BJ (cell line): ENCODE results near the gene GSTO2. TPM values are rescaled to one million over a fixed set of nuclear protein-coding genes. Genes with fewer than 3 reads are reported as not detected.

Source experiments
- CTCF ChIA-PET: fragments of 350-600 bp; formaldehyde crosslinking; extraction: SDS; loops from one replicate; lab custom pipeline; 2021; ENCODE audit warnings: antibody characterized with exemption, inconsistent platforms; lab: Yijun Ruan, JAX
- POLR2A ChIA-PET: fragments of 300-600 bp; sonication (Branson Sonifier 250); formaldehyde crosslinking; extraction: SDS; loops from one replicate; lab custom pipeline; 2021; ENCODE audit warnings: antibody characterized with exemption; lab: Charles Lee
- DNase-seq: peaks from one replicate; pipeline ENCODE4 v3.0.0-alpha.2; 2011; ENCODE audit warnings: low read depth
- H3K27me3 ChIP-seq: 2 replicates; pipeline ENCODE4 v1.6.0; 2011; ENCODE audit warnings: low read length; ENCODE audit not compliant: control insufficient read depth, insufficient read depth
- H3K36me3 ChIP-seq: 2 replicates; pipeline ENCODE4 v1.5.1; 2011; ENCODE audit warnings: low read length; ENCODE audit not compliant: control insufficient read depth, insufficient read depth
- H3K4me3 ChIP-seq: 2 replicates; pipeline ENCODE4 v1.5.1; 2011; ENCODE audit warnings: low read depth, mild to moderate bottlenecking, control low read depth, low read length
- polyA plus RNA-seq: library from polyadenylated mRNA; depleted of rRNA; stranded (reverse); fragments of >200 nt; gene quantifications from 2 replicates; pipeline ENCODE4 v1.2.3, GENCODE V29; 2011
- TF ChIP-seq, protein P1 (sequence below): IDR thresholded peaks from 2 replicates; pipeline ENCODE4 v1.5.1; 2011; ENCODE audit warnings: low read depth, mild to moderate bottlenecking, control low read depth, inconsistent platforms, low read length, moderate library complexity; ENCODE audit not compliant: insufficient read depth

GSTO2 gene
- polyA plus RNA-seq, 1 experiment = 4.9 TPM

DNA sequence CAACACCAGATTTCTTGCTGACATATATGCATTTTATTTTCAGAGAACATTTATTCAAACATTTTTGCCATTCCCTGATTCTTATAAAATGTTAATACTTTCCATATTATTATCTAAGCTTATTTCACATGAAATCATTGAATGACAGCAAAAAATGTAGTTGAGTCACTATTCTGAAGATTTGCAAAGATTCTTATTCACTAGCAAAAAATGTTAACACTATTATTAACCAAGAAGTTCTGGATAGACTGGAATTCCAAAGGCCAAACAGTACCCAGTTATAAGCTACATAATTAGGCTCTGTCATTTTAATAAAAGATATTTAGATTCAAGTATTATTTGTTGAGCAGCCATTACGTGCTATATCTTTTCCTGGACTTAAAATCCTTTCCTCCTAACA, 4.3 kb downstream of the GSTO2 start:
- Histone ChIP-seq H3K4me3 (no peak overlapping the region), H3K36me3 (no peaks in the 10 kb centered on the region), H3K27me3 (no peaks in the 10 kb centered on the region)
- TF ChIP-seq, protein P1, sequence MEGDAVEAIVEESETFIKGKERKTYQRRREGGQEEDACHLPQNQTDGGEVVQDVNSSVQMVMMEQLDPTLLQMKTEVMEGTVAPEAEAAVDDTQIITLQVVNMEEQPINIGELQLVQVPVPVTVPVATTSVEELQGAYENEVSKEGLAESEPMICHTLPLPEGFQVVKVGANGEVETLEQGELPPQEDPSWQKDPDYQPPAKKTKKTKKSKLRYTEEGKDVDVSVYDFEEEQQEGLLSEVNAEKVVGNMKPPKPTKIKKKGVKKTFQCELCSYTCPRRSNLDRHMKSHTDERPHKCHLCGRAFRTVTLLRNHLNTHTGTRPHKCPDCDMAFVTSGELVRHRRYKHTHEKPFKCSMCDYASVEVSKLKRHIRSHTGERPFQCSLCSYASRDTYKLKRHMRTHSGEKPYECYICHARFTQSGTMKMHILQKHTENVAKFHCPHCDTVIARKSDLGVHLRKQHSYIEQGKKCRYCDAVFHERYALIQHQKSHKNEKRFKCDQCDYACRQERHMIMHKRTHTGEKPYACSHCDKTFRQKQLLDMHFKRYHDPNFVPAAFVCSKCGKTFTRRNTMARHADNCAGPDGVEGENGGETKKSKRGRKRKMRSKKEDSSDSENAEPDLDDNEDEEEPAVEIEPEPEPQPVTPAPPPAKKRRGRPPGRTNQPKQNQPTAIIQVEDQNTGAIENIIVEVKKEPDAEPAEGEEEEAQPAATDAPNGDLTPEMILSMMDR = no peak
- ChIA-PET CTCF (interaction anchor here (0.8 to 9.2 kb wide), 12 partner anchors 10 to 80 kb away, joined by 3 to 154 read pairs (median 13); partner anchors contain the start of genes CFAP58 and GSTO1), POLR2A (no interaction called here)
- DNase-seq = no peak

DNA sequence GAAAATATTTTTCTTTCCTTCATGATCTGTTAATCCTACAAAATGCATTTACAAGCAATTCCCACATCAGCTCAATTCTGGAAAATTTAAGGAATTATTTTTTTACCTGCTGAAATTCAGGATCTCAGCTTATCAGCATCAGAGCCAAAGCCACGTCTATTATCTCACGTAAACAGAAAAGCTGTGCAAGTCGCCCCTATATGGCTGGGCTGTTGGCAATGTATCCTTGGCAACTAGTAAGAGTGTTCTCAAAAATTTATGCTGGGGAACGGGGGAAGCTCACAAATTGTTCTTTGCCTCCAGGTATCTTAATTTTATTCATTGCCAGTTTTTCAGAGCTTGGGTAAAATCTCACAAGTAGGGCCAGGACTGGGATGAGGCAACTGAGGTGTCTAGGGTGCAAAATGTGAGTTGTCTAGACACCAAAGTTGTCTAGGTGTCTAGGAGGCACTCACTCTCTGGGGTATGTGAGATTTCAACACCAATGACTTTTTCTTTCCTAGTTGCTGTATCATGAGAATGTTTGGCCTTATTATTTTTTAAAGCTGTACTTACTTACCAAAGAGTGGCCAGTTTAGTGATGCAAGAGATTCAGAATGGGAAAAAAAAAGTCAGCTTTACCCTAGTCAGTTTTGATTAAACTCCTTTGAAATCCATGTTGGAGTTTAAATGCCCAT, 5.1 kb downstream of the GSTO2 start:
- no peak overlapping the region for H3K4me3 ChIP-seq
- no peaks in the 10 kb centered on the region for H3K36me3 ChIP-seq
- POLR2A ChIA-PET = interaction anchor here (1.2 kb wide), 1 partner anchor 64 kb away, joined by 4 read pairs; the partner anchor contains the start of gene ITPRIP
- TF ChIP-seq, protein P1 = no peak
- no peak for DNase-seq
- H3K27me3 ChIP-seq = no peaks in the 10 kb centered on the region
- CTCF ChIA-PET = interaction anchor here (0.7 to 9.2 kb wide), 22 partner anchors 9 to 240 kb away, joined by 3 to 154 read pairs (median 6); partner anchors contain the start of genes CFAP58 and GSTO1

DNA sequence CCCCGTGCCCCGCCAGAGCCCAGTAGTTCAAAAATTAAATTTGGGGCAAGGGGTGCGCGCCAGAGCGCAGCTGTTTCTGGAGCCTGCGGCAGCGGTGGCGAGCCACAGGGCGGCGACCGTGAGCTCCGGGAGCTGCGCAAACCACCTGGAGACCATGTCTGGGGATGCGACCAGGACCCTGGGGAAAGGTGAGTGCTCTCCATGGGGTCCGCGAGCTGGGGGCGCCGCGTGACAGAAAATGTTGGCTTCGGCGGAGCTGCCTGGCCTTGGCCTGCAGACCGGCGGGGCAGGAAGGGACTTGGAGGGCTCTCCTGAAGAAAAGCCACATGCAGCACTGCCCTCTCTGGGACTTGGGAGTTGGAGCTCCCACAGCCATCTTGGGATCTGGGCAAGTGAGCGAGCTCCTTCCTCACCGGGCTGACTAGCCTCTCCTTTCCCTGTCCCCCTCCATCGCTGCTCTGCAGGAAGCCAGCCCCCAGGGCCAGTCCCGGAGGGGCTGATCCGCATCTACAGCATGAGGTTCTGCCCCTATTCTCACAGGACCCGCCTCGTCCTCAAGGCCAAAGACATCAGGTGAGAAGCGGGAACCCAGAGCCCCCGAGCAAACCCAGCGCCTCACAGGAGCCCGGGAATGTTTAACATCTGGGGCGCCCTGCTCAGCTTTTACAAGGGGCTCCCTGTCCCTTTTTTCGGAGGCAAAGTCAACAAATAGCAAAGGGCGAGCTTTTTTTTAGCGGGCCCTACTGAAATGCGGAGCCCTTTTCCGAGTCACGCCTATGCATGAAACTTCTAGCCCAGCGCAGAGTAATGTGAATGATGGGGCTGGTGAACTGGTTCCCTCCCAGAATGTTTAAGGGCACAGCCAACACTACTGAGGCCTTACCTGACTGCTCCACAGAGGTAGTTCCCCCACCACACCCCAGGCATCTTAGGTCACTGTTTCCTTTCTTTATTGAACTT, 6.1 kb downstream of the GSTO2 start:
- Histone ChIP-seq H3K4me3 (peak overlapping the region; percentile 29), H3K27me3 (no peaks in the 10 kb centered on the region), H3K36me3 (no peaks in the 10 kb centered on the region)
- CTCF ChIA-PET = interaction anchor here (0.7 to 9.2 kb wide), 24 partner anchors 10 to 387 kb away, joined by 3 to 154 read pairs (median 6); partner anchors contain the start of genes CFAP58 and GSTO1
- POLR2A ChIA-PET = interaction anchor here (0.6 to 1.2 kb wide), 2 partner anchors 63 to 497 kb away, joined by 3 to 4 read pairs; partner anchors contain the start of gene ITPRIP
- no peak for DNase-seq
- TF ChIP-seq, protein P1 = peak; percentile 97

DNA sequence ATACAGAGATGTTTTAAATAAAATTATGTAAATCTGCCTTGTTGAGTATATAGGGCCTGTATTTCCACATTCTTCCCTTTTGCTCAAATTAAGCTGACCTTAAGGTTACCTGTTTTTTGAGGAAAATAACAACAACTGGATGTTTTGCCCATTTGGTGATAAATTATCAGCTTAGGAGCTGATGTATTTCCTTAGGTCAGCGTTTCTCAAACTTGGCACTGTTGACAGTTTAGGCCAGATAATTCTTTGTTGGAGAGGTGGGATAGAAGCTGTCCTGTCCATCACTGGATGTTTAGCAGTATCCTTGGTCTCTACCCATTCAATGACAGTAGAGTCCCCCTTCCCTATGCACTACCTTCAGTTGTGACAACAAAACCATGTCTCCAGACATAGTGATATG, 7.2 kb downstream of the GSTO2 start:
- no peak overlapping the region for H3K4me3 ChIP-seq
- no peak for DNase-seq
- H3K36me3 ChIP-seq = no peaks in the 10 kb centered on the region
- no peaks in the 10 kb centered on the region for H3K27me3 ChIP-seq
- CTCF ChIA-PET = interaction anchor here (0.6 to 9.2 kb wide), 11 partner anchors 12 to 80 kb away, joined by 4 to 154 read pairs (median 11); partner anchors contain the start of genes CFAP58 and GSTO1
- POLR2A ChIA-PET = no interaction called here
- TF ChIP-seq, protein P1 = no peak

DNA sequence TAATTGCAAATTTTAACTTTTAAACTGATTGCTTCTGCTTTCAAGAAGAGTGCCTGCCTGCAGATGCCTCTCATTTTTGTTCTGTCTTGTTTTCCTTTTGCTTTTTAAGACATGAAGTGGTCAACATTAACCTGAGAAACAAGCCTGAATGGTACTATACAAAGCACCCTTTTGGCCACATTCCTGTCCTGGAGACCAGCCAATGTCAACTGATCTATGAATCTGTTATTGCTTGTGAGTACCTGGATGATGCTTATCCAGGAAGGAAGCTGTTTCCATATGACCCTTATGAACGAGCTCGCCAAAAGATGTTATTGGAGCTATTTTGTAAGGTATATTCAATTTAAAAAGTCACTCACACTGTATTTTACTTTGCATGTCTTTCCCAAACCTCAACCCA, 8.8 kb downstream of the GSTO2 start:
- Histone ChIP-seq H3K27me3 (no peaks in the 10 kb centered on the region), H3K36me3 (no peaks in the 10 kb centered on the region), H3K4me3 (no peak overlapping the region)
- TF ChIP-seq, protein P1 = no peak
- DNase-seq = no peak
- ChIA-PET CTCF (interaction anchor here (2.4 to 9.2 kb wide), 3 partner anchors 10 to 76 kb away, joined by 11 to 154 read pairs (median 20); partner anchors contain the start of gene CFAP58), POLR2A (no interaction called here)
